ENCODE data around the gene KHDRBS2. TPM values are rescaled to one million over a fixed set of nuclear protein-coding genes. Genes with fewer than 3 reads are reported as not detected.

Gene KHDRBS2
- not detected for total RNA-seq

DNA sequence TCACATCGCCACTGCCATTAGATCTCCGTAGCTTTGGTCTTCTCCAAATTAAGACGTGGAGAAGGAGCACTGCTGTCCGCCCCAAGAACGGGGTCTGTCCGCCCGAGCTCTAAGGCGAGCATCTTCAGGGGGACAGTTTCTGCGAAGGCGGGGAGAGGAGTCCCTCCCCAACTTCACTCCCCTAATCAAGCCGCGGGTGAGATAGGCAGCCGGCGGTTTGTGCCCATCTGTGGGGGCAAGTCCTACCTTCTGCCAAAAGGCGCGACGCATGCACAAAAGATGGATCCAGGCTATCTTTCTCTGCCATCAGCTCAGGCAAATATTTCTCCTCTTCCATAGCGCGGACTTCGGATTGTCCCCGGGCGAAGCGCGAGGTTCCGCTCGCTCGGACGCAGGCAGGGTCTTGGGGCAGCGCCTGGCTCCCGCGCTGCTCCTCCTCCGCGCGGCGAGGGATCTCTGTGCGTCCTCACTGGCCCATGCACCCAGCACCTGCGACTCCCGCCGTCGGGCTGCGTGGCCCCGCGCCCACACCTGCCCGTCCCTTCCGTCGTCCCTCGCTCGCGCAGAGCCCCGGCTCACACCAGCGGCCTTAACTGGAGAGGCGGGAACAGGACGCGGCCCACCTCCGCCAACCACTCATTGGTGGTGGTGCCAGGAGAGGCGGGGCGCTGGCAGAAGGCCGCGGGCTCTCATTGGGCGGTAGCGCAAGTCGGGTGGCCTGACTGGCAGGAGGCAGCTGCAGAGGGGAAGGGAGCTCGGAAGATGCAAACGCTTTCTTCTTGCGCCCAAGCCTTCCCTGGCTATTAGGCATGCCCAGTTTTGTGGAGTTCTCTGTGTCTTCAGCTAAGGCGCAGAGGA lies at the start of gene KHDRBS2:
Gene KHDRBS2 (minus strand): TSS at position 614 of the 858 bp plus-strand sequence.
- Mint-ChIP-seq H3K27me3 (ENCODE audit: low read depth) (peaks cover 14% of the 10 kb centered on the region), H3K27ac (no peak within 1 kb of the TSS), H3K36me3 (ENCODE audit: low read depth) (no peaks in the 10 kb centered on the region), H3K4me1 (ENCODE audit: low read depth) (no peaks in the 10 kb centered on the region), H3K9me3 (ENCODE audit: insufficient read depth) (no peaks in the 10 kb centered on the region), H3K4me3 (no peak within 1 kb of the TSS)
- ATAC-seq, result peak; percentile 74
- DNase-seq, result peak; percentile 24
- POLR2A ChIA-PET, result no interaction called here
- CTCF ChIA-PET, result no interaction called here

GRCh38 chr6:62328607-62329006 lies 42.6 kb upstream of the KHDRBS2 start:
- no peak for ATAC-seq
- H3K4me1 Mint-ChIP-seq (ENCODE audit: low read depth), result no peaks in the 10 kb centered on the region
- DNase-seq, result no peak
- H3K27me3 Mint-ChIP-seq (ENCODE audit: low read depth), result no peaks in the 10 kb centered on the region
- H3K36me3 Mint-ChIP-seq (ENCODE audit: low read depth), result no peaks in the 10 kb centered on the region
- no peak overlapping the region for H3K27ac Mint-ChIP-seq
- ChIA-PET POLR2A (no interaction called here), CTCF (no interaction called here)
- peaks cover 14% of the 10 kb centered on the region for H3K9me3 Mint-ChIP-seq (ENCODE audit: insufficient read depth)
- H3K4me3 Mint-ChIP-seq, result no peak overlapping the region

DNA sequence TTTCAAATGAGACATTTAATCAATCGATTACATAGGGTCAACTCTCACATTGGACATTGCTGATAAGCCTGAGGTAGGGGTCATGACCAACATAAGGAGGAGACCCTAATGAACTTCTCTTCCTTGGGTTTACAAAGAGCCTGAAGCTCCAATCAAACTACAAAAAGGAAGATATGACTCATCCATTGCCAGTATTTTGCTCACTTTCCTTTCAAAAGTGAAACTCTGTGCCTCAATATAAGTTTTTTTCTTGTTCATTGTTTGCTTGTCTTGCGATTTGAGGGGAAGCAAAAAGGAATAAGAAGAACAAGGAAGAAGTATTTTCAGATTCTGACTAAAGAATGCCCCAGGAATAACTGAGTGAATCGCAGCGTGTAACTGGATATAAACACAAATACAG lies 38.8 kb upstream of the KHDRBS2 start:
- DNase-seq (no peak), ATAC-seq (no peak)
- Mint-ChIP-seq H3K9me3 (ENCODE audit: insufficient read depth) (no peaks in the 10 kb centered on the region), H3K4me3 (no peak overlapping the region), H3K36me3 (ENCODE audit: low read depth) (no peaks in the 10 kb centered on the region), H3K27ac (no peak overlapping the region), H3K27me3 (ENCODE audit: low read depth) (no peaks in the 10 kb centered on the region), H3K4me1 (ENCODE audit: low read depth) (no peaks in the 10 kb centered on the region)
- CTCF ChIA-PET, result no interaction called here
- POLR2A ChIA-PET, result no interaction called here

DNA sequence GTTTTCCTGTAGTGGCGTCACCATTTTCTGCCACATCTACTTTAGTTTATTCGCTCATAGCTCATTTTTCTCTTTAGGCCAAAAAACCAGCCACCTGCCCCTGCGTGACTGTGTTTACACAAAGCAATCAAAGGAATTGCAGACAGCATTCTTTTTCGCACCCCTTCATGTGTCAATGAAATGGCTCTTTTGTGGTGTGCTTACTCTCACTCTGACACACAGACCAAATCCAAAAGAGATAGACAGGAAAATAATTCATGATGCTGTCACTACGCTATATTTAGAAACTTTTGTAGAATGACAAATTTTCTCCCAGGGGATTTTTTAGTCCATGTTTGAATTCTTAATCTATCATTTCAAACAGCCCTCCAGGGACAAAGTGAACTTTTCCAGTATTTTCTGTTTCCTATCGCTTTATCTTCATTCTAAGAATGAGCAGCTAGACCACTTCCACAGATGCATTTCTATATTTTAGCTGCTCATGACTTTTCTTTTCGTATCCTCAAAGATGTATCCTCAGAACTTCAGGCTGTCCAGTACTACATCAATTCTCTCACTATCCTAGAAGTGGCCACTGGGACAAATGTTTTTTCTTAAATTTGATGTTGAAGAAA lies 37.9 kb upstream of the KHDRBS2 start:
- POLR2A ChIA-PET, result no interaction called here
- no peak overlapping the region for H3K27ac Mint-ChIP-seq

GRCh38 chr6:62298745-62299392 lies 12.8 kb upstream of the KHDRBS2 start:
- peaks cover 4% of the 10 kb centered on the region for H3K9me3 Mint-ChIP-seq (ENCODE audit: insufficient read depth)
- CTCF ChIA-PET, result no interaction called here

More for the DNA sequence above, 37.9 kb upstream of the KHDRBS2 start:
- Mint-ChIP-seq H3K4me3 (no peak overlapping the region), H3K9me3 (ENCODE audit: insufficient read depth) (no peaks in the 10 kb centered on the region), H3K27me3 (ENCODE audit: low read depth) (no peaks in the 10 kb centered on the region), H3K4me1 (ENCODE audit: low read depth) (no peaks in the 10 kb centered on the region), H3K36me3 (ENCODE audit: low read depth) (no peaks in the 10 kb centered on the region)
- DNase-seq, result no peak
- CTCF ChIA-PET, result no interaction called here
- ATAC-seq, result no peak

DNA sequence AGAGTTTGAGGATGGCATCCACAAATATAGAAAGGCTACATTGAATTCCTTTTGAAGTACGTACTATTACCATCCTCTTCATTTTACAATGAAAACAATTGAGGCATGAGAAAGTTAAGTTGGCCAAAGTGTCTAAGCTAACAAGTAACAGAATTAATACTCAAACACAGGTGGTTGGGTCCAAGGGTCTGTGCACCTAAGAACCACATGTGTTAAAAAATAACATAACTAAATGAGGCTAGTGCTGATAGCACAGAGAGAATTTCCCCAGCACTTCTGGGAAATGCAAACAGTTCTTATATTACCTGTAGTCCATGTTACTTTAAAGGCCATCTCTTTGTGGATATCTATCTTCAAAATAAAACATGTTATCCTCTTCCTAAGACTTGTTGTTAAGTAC lies 10.5 kb upstream of the KHDRBS2 start:
- ChIA-PET CTCF (no interaction called here), POLR2A (no interaction called here)
- H3K36me3 Mint-ChIP-seq (ENCODE audit: low read depth), result no peaks in the 10 kb centered on the region
- H3K27me3 Mint-ChIP-seq (ENCODE audit: low read depth), result no peaks in the 10 kb centered on the region
- H3K4me1 Mint-ChIP-seq (ENCODE audit: low read depth), result no peaks in the 10 kb centered on the region
- H3K4me3 Mint-ChIP-seq, result no peak overlapping the region
- DNase-seq (no peak), ATAC-seq (no peak)
- no peak overlapping the region for H3K27ac Mint-ChIP-seq
- H3K9me3 Mint-ChIP-seq (ENCODE audit: insufficient read depth), result peaks cover 4% of the 10 kb centered on the region

More at GRCh38 chr6:62298745-62299392, 12.8 kb upstream of the KHDRBS2 start:
- POLR2A ChIA-PET, result no interaction called here
- ATAC-seq (no peak), DNase-seq (no peak)
- no peak overlapping the region for H3K27ac Mint-ChIP-seq
- no peaks in the 10 kb centered on the region for H3K36me3 Mint-ChIP-seq (ENCODE audit: low read depth)
- H3K27me3 Mint-ChIP-seq (ENCODE audit: low read depth), result no peaks in the 10 kb centered on the region
- no peaks in the 10 kb centered on the region for H3K4me1 Mint-ChIP-seq (ENCODE audit: low read depth)
- H3K4me3 Mint-ChIP-seq, result no peak overlapping the region

GRCh38 chr6:62288974-62289373 lies 2.9 kb upstream of the KHDRBS2 start:
- DNase-seq, result no peak
- peaks cover 14% of the 10 kb centered on the region for H3K27me3 Mint-ChIP-seq (ENCODE audit: low read depth)
- H3K4me1 Mint-ChIP-seq (ENCODE audit: low read depth), result no peaks in the 10 kb centered on the region
- no peak for ATAC-seq
- no peaks in the 10 kb centered on the region for H3K36me3 Mint-ChIP-seq (ENCODE audit: low read depth)
- H3K9me3 Mint-ChIP-seq (ENCODE audit: insufficient read depth), result no peaks in the 10 kb centered on the region
- POLR2A ChIA-PET, result no interaction called here
- CTCF ChIA-PET, result no interaction called here
- no peak overlapping the region for H3K27ac Mint-ChIP-seq
- no peak overlapping the region for H3K4me3 Mint-ChIP-seq

GRCh38 chr6:62288562-62288961 lies 2.5 kb upstream of the KHDRBS2 start:
- DNase-seq (no peak), ATAC-seq (no peak)
- no peaks in the 10 kb centered on the region for H3K4me1 Mint-ChIP-seq (ENCODE audit: low read depth)
- H3K4me3 Mint-ChIP-seq, result no peak overlapping the region
- peaks cover 14% of the 10 kb centered on the region for H3K27me3 Mint-ChIP-seq (ENCODE audit: low read depth)
- ChIA-PET POLR2A (no interaction called here), CTCF (no interaction called here)
- no peaks in the 10 kb centered on the region for H3K36me3 Mint-ChIP-seq (ENCODE audit: low read depth)
- H3K9me3 Mint-ChIP-seq (ENCODE audit: insufficient read depth), result no peaks in the 10 kb centered on the region
- H3K27ac Mint-ChIP-seq, result no peak overlapping the region

DNA sequence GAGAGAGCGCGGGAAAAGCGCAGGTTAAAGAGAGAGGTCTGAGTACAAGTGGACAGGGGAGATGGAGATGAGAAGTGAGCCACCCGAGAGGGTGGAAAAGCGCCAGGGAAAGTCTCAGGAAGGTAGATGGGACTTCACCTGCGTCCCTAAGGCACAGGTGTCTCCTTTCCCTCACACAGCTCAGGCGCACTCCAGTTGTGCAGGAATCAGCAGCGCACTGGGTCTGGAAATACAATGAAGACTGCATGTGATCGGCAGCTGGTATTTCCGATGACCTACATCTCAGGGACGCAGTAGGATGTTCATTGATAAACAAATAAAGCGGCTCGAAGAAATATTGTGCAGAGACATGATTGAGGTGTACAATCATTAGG lies 432 bp upstream of the KHDRBS2 start:
- no peak overlapping the region for H3K4me3 Mint-ChIP-seq
- ChIA-PET POLR2A (no interaction called here), CTCF (no interaction called here)
- no peaks in the 10 kb centered on the region for H3K36me3 Mint-ChIP-seq (ENCODE audit: low read depth)
- ATAC-seq, result no peak
- no peak for DNase-seq
- no peaks in the 10 kb centered on the region for H3K9me3 Mint-ChIP-seq (ENCODE audit: insufficient read depth)
- H3K4me1 Mint-ChIP-seq (ENCODE audit: low read depth), result no peaks in the 10 kb centered on the region
- peaks cover 14% of the 10 kb centered on the region for H3K27me3 Mint-ChIP-seq (ENCODE audit: low read depth)
- no peak overlapping the region for H3K27ac Mint-ChIP-seq

- Mint-ChIP-seq H3K36me3 (ENCODE audit: low read depth) (no peaks in the 10 kb centered on the region), H3K4me1 (ENCODE audit: low read depth) (no peaks in the 10 kb centered on the region), H3K4me3 (no peak overlapping the region), H3K9me3 (ENCODE audit: insufficient read depth) (no peaks in the 10 kb centered on the region), H3K27me3 (ENCODE audit: low read depth) (peaks cover 14% of the 10 kb centered on the region), H3K27ac (no peak overlapping the region)
- no peak for DNase-seq
- CTCF ChIA-PET, result no interaction called here
- ATAC-seq, result no peak
- POLR2A ChIA-PET, result no interaction called here
Measured at GRCh38 chr6:62284725-62285124, 1.3 kb downstream of the KHDRBS2 start.

DNA sequence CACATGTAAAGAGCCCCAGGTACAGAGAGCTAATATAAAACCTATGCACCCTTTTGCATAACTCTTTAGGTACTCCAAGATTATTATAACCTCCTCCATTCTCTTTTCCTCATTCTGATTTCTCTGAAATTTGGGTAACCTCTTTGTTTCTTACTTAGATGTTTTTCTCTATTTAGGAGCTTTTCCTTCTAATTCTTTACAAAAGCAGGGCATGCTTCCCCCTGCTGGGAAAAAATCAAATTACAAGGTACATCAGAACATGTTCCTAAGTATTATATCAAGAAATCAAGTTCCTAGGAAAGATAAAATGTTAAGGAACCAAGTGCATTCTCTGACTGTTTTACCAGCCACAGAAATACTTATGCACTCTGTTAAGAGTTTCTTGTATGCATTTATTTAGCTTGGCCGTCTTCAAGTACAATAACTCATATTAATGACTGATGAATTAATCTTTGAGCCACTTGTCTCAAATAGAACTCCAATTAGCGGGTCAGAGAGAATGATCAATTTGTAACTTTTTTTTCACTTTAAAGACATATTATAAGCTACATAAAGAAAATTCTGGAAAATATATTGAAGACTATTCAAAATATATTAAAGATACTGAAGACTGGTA lies 2.1 kb downstream of the KHDRBS2 start:
- Mint-ChIP-seq H3K9me3 (ENCODE audit: insufficient read depth) (no peaks in the 10 kb centered on the region), H3K36me3 (ENCODE audit: low read depth) (no peaks in the 10 kb centered on the region), H3K27me3 (ENCODE audit: low read depth) (peaks cover 14% of the 10 kb centered on the region), H3K27ac (no peak overlapping the region), H3K4me3 (no peak overlapping the region), H3K4me1 (ENCODE audit: low read depth) (no peaks in the 10 kb centered on the region)
- ATAC-seq, result no peak
- no peak for DNase-seq
- ChIA-PET POLR2A (no interaction called here), CTCF (no interaction called here)

- Mint-ChIP-seq H3K27ac (no peak overlapping the region), H3K36me3 (ENCODE audit: low read depth) (no peaks in the 10 kb centered on the region), H3K9me3 (ENCODE audit: insufficient read depth) (no peaks in the 10 kb centered on the region), H3K4me3 (no peak overlapping the region), H3K27me3 (ENCODE audit: low read depth) (peaks cover 14% of the 10 kb centered on the region), H3K4me1 (ENCODE audit: low read depth) (no peaks in the 10 kb centered on the region)
- POLR2A ChIA-PET, result no interaction called here
- no peak for DNase-seq
- CTCF ChIA-PET, result no interaction called here
- ATAC-seq, result no peak
Measured at GRCh38 chr6:62283365-62283764, 2.7 kb downstream of the KHDRBS2 start.
